HG02763 (cell line): ENCODE measurements around the gene GPC5.
"Not testable (repeated sequence)": the region's sequence is repeated elsewhere in the genome, so short reads cannot be mapped to it uniquely, and the experiment has no call there.

Experiments
- ATAC-seq: cut with Tn5 transposase; IDR thresholded peaks from one replicate; pipeline ENCODE4 v1.9.1; 2021; ENCODE audit warnings: mild to moderate bottlenecking, moderate library complexity; ENCODE audit not compliant: unreplicated experiment

GPC5 gene

GRCh38 chr13:92679602-92680001 lies 1281.2 kb downstream of the GPC5 start:
- no peak for ATAC-seq

GRCh38 chr13:92681239-92681638 lies 1282.8 kb downstream of the GPC5 start:
- ATAC-seq, result no peak

DNA sequence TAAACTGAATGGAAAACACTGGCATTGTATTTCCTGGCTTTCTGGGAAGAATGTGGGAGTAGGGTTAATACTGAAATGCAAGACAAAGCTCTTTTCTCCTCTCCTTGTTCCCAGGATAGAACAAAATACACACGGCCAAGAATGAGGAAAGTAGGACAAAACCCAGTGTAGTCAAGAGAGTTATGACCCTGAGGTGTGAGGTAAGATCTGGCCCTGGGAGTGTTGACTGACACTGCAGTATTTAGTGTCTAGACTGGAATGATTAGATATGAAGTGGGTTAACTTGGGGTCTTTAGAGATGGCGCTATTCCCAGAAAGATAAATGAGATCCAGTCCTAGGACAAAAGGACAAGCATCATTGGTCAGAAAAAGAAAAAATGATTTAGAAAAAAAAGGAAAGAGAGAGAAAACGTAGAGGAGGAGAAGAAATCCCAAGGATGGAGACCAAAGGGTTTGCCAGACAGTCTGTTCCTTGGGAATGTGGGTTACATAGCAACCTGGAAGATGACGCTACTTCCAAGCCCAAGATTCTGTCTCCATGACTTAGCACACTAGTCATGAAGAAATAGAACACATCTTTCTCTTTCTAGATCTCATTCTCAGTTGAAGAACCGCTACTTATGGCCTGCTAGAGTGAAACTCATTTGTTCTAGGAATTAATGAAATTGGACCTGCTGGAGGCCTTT lies 1284.6 kb downstream of the GPC5 start:
- no peak for ATAC-seq

- no peak for ATAC-seq
Observed at GRCh38 chr13:92694047-92694446, 1295.6 kb downstream of the GPC5 start.

DNA sequence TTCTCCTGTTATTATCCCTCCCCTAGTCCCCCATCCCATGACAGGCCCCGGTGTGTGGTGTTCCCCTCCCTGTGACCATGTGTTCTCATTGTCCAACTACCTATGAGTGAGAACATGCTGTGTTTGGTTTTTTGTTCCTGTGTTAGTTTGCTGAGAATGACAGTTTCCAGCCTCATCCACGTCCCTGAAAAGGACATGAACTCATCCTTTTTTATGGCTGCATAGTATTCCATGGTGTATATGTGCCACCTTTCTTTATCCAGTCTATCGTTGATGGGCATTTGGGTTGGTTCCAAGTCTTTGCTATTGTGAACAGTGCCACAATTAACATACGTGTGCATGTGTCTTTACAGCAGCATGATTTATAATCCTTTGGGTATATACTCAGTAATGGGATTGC lies 1297.4 kb downstream of the GPC5 start:
- ATAC-seq, result not testable (repeated sequence)

- ATAC-seq, result no peak
Observed at GRCh38 chr13:92716749-92717148, 1318.3 kb downstream of the GPC5 start.

DNA sequence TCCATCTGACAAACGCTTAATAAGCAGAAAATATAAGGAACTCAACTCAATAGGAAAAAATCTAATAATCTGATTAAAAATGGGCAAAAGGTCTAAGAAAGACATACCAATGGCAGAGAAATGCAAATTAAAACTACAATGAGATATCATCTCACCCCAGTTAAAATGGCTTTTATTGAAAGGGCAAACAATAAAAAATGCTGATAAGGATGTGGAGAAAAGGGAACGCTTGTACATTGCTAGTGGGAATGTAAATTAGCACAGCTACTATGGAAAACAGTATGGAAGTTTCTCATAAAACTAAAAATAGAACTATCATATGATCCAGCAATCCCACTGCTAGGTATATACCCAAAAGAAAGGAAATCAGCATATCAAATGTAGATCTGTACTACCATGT lies 1319.4 kb downstream of the GPC5 start:
- ATAC-seq, result no peak

GRCh38 chr13:92719868-92720267 lies 1321.4 kb downstream of the GPC5 start:
- no peak for ATAC-seq

- ATAC-seq, result no peak
Observed at GRCh38 chr13:92721620-92722019, 1323.2 kb downstream of the GPC5 start.

DNA sequence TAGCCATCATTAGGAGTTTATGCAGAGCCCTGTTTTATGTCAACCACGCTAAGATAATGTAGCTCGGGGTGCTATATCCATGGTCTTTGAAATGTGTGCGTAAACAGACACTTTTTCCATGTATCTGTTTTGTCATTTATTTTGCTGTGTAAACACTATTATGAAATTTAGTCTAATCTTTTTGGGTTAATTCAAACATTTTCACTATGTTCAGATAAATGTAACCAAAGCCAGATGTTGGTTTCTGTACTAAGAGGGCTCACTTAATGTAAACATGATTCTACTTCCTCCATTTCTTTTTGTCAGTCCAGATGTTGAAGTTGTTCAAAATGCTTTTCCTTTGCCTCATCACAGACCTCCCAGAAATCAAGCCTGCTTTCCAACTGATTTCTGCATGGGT lies 1328.7 kb downstream of the GPC5 start:
- no peak for ATAC-seq

GRCh38 chr13:92734068-92734467 lies 1335.6 kb downstream of the GPC5 start:
- ATAC-seq, result no peak

GRCh38 chr13:92734545-92734944 lies 1336.1 kb downstream of the GPC5 start:
- no peak for ATAC-seq

- ATAC-seq, result no peak
Observed at GRCh38 chr13:92735909-92736308, 1337.5 kb downstream of the GPC5 start.

GRCh38 chr13:92739306-92739818 lies 1340.9 kb downstream of the GPC5 start:
- no peak for ATAC-seq

DNA sequence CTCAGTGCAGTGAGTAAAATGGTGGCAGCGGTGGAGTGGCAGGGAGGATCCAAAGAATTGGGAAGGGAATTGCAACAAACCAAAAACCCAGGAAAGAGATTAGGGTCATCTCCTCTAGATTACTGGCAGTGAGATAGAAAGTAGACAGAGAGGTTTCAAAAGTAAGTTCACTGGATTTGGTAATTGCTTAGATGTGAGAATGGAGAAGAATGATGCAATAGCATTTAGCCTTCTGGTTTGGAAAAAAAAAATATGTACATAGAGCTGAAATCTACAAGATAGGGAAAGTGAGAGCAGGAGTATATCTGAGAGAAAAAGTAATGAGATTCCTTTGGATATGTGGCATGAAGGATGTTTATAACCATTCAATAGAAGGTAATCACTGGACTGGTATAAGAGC lies 1345.6 kb downstream of the GPC5 start:
- no peak for ATAC-seq

DNA sequence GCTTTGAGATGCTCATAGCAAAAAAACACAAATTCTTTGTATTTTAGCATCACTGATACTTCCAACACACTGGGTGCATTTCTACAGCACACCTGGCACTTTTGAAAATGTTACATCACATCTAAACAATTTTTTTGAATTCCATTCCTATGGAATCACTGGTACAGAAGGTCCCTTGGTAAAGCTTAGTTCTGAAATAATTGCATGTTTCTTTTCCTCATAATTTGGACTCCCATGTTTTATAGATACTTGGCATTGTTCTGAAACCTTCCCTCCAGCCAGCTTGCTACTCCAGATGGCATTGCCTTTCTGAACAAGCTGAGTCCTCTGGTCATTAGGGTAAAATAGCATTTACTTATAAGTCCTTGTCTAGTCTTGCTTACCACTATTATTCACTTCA lies 1346.8 kb downstream of the GPC5 start:
- ATAC-seq, result no peak

DNA sequence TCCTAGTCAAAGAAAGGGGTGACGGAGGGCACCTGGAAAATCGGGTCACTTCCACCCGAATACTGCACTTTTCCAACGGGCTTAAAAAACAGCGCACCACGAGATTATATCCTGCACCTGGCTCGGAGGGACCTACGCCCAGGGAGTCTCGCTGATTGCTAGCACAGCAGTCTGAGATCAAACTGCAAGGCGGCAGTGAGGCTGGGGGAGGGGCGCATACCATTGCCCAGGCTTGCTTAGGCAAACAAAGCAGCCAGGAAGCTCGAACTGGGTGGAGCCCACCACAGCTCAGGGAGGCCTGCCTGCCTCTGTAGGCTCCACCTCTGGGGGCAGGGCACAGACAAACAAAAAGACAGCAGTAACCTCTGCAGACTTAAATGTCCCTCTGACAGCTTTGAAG lies 1354.3 kb downstream of the GPC5 start:
- not testable (repeated sequence) for ATAC-seq

DNA sequence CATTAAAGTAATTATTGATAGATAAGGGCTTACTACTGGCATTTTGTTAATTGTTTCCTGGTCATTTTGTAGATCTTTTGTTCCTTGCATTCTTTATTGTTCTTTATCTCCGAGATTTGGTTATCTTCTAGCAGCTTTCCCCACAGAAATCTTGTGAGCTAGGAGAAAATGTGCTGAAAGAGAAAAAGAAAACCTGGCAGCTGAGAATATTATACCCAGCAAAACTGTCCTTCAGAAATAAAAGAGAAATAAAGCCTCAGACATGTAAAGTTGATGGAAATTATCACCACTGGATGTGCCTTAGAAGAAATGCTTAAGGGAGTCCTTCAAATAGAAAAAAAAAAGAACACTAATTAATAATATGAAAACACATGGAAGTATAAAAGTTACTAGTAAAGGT lies 1363.3 kb downstream of the GPC5 start:
- ATAC-seq, result no peak

DNA sequence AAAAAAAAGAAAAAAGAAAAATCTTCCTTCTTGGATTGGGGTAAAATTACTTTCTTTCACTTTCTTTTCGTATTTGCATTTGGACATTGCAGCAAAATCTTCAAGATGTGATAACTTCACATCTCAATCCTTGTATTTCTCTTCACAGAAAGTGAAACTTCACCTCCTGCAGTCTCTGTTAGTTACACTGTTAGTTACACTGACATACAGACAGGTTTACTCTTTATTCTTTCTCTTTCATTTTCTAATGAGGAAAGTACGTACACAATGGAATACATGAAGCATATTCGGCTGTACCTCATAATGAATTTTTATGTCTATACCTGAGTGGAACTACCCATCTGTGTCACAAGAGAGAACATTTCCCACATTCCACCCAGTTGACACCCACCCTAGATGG lies 1369.0 kb downstream of the GPC5 start:
- ATAC-seq, result no peak

GRCh38 chr13:92768602-92769001 lies 1370.2 kb downstream of the GPC5 start:
- ATAC-seq, result no peak

GRCh38 chr13:92769046-92769445 lies 1370.6 kb downstream of the GPC5 start:
- no peak for ATAC-seq

DNA sequence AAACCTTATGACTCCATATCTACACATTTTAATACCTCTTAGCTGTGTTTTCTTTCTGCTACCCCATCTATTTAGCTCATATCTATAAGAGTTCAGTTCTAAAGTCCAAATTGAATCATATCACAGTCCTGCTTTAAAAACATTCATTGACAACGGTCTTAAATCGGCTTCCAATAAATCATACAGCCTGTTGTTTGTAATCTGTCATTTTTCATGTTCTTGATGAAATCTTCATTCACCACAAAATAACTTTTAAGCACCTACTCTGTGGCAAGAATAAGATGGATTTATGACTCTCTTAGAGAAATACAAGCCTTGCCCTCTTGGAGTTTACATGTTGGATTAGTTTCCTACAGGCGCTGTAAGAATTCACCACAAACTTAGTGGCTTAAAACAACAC lies 1377.2 kb downstream of the GPC5 start:
- ATAC-seq, result no peak
